Choroid plexus epithelial cell (primary cell): Measurements from ENCODE around the gene ADNP2.

Experiments
- DNase-seq: peaks from one replicate; pipeline ENCODE4 v3.0.0-alpha.2; 2010; ENCODE audit warnings: low read depth
- H3K4me3 ChIP-seq: 2 replicates; pipeline ENCODE4 v1.5.1; 2011; ENCODE audit warnings: low read depth, mild to moderate bottlenecking, control low read depth, low read length, moderate library complexity
- CTCF ChIP-seq: conservative IDR thresholded peaks from 2 replicates; pipeline ENCODE4 v1.5.1; 2011; ENCODE audit warnings: low read depth, mild to moderate bottlenecking, control low read depth, inconsistent platforms, low read length, moderate library complexity

The ADNP2 gene

DNA sequence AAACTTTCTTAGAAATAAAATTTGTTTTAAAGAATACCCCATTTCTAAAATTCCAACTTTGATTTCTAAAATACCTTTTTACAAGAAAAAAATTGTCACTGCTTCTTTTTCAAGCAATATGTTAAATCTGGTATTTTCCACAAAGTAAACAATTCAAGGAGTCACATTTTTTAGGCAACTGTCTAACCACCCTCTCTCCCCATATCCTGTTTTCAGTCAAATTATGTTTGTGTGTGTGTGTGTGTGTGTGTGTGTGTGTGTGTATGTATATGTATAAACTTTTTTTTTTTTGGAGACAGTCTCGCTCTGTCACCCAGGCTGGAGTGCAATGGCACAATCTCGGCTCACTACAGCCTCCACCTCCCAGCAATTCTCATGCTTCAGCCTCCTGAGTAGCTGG is 59.3 kb downstream of the ADNP2 start:
- no peak for DNase-seq
- TF ChIP-seq CTCF, result no peak

GRCh38 chr18:80168982-80169381 is 59.9 kb downstream of the ADNP2 start:
- H3K4me3 ChIP-seq, result no peak overlapping the region
- no peak for TF ChIP-seq CTCF

More for the DNA sequence above, 59.3 kb downstream of the ADNP2 start:
- no peak overlapping the region for H3K4me3 ChIP-seq

GRCh38 chr18:80169607-80170006 is 60.5 kb downstream of the ADNP2 start:
- DNase-seq, result no peak
- H3K4me3 ChIP-seq, result no peak overlapping the region
- no peak for TF ChIP-seq CTCF

More at GRCh38 chr18:80168982-80169381, 59.9 kb downstream of the ADNP2 start:
- no peak for DNase-seq

GRCh38 chr18:80170395-80171053 is 61.5 kb downstream of the ADNP2 start:
- DNase-seq, result no peak
- no peak overlapping the region for H3K4me3 ChIP-seq
- TF ChIP-seq CTCF, result peak; percentile 1

- H3K4me3 ChIP-seq, result peak overlapping the region; percentile 56
- peak; percentile 94 for TF ChIP-seq CTCF
- DNase-seq, result peak; percentile 58
These were observed 62.2 kb downstream of the ADNP2 start for GRCh38 chr18:80171054-80171872.

- no peak overlapping the region for H3K4me3 ChIP-seq
- no peak for TF ChIP-seq CTCF
- no peak for DNase-seq
These were observed 63.0 kb downstream of the ADNP2 start for GRCh38 chr18:80172056-80172455.
